Neural progenitor cell (in vitro differentiated cells): Measurements from ENCODE around the gene ATXN1.

Experiments used
- EZH2 ChIP-seq: fragments of 200-600 bp; sonication (generic); IDR thresholded peaks from 2 replicates; pipeline ENCODE4 v1.6.1; 2017; ENCODE audit warnings: antibody characterized with exemption, mild to moderate bottlenecking, moderate library complexity
- EZH2phosphoT487 ChIP-seq: fragments of 200-600 bp; sonication (generic); IDR thresholded peaks from 2 replicates; pipeline ENCODE4 v1.6.1; 2017; ENCODE audit warnings: antibody characterized with exemption
- TF ChIP-seq, protein P1 (sequence below): fragments of 200-600 bp; sonication (generic); IDR thresholded peaks from 2 replicates; pipeline ENCODE4 v1.5.1; 2017; ENCODE audit warnings: antibody characterized with exemption, mild to moderate bottlenecking

DNA sequence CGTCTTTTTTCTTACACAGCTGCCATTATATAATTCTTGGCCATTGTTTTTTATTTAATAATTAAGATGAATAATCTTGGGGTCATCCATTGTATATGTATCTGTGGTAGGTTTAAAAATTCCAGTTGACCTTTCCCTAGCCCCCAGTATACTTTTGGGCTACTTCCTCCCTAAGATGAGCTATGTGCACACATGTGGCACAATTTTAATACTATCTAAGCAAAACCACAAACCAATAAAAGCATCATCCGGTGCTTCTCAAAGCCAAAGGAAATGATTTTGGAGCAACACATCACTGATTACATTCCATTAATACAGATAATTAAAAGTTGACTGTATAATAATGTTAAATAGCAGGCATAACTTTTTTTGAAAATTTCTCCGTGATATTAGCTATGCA lies 161.2 kb downstream of the ATXN1 start:
- TF ChIP-seq, protein P1, sequence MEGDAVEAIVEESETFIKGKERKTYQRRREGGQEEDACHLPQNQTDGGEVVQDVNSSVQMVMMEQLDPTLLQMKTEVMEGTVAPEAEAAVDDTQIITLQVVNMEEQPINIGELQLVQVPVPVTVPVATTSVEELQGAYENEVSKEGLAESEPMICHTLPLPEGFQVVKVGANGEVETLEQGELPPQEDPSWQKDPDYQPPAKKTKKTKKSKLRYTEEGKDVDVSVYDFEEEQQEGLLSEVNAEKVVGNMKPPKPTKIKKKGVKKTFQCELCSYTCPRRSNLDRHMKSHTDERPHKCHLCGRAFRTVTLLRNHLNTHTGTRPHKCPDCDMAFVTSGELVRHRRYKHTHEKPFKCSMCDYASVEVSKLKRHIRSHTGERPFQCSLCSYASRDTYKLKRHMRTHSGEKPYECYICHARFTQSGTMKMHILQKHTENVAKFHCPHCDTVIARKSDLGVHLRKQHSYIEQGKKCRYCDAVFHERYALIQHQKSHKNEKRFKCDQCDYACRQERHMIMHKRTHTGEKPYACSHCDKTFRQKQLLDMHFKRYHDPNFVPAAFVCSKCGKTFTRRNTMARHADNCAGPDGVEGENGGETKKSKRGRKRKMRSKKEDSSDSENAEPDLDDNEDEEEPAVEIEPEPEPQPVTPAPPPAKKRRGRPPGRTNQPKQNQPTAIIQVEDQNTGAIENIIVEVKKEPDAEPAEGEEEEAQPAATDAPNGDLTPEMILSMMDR: no peak
- no peak for TF ChIP-seq EZH2phosphoT487
- TF ChIP-seq EZH2: no peak
